ENCODE data around the gene RASGEF1C. TPM values are rescaled to one million over a fixed set of nuclear protein-coding genes. Genes with fewer than 3 reads are reported as not detected.

Gene RASGEF1C
- total RNA-seq, 2 experiments from 2014 or later = not detected

GRCh38 chr5:180135967-180136629 lies 72.9 kb downstream of the RASGEF1C start:
- no peaks in the 10 kb centered on the region for H3K4me1 ChIP-seq (ENCODE audit: insufficient read depth, low read length, poor library complexity, severe bottlenecking)
- H3K4me3 ChIP-seq (ENCODE audit: low read depth, low read length, poor library complexity, severe bottlenecking) = no peak overlapping the region
- H3K4me2 ChIP-seq (ENCODE audit: low read length) = no peak overlapping the region
- TF ChIP-seq CTCF (conservative IDR thresholded peaks at IDR 0.05; ENCODE audit: low read length) (no peak), EZH2phosphoT487 (IDR thresholded peaks at IDR 0.05; ENCODE audit: borderline replicate concordance, low read depth, low read length) (no peak)
- POLR2A ChIA-PET = no interaction called here
- no peaks in the 10 kb centered on the region for H4K20me1 ChIP-seq (ENCODE audit: insufficient read depth, low read length)
- no TSS peak for BruUV-seq (replicated peaks)
- H3K9me3 ChIP-seq (ENCODE audit: low read length) = no peaks in the 10 kb centered on the region
- no peak overlapping the region for H2AFZ ChIP-seq (ENCODE audit: low read length)
- H3K79me2 ChIP-seq (ENCODE audit: insufficient read depth, low read depth, low read length) = no peaks in the 10 kb centered on the region
- H3K9me2 ChIP-seq (ENCODE audit: insufficient read depth, low read length) = no peaks in the 10 kb centered on the region
- intact Hi-C loops (cut with micrococcal nuclease; ENCODE audit: unreplicated experiment) = no loop called here
- no peaks in the 10 kb centered on the region for H3K36me3 ChIP-seq (ENCODE audit: insufficient read depth, low read length)
- CTCF ChIA-PET (ENCODE audit: unreplicated experiment) = no interaction called here
- H3K27ac ChIP-seq (ENCODE audit: low read depth, low read length, poor library complexity, severe bottlenecking) = no peak overlapping the region
- DNase-seq (ENCODE audit: low spot score) = no peak

GRCh38 chr5:180135128-180135955 lies 73.7 kb downstream of the RASGEF1C start:
- Histone ChIP-seq H3K4me1 (ENCODE audit: insufficient read depth, low read length, poor library complexity, severe bottlenecking) (no peaks in the 10 kb centered on the region), H4K20me1 (ENCODE audit: insufficient read depth, low read length) (no peaks in the 10 kb centered on the region), H3K4me2 (ENCODE audit: low read length) (no peak overlapping the region), H3K36me3 (ENCODE audit: insufficient read depth, low read length) (no peaks in the 10 kb centered on the region), H3K9me3 (ENCODE audit: low read length) (no peaks in the 10 kb centered on the region), H2AFZ (ENCODE audit: low read length) (no peak overlapping the region), H3K9me2 (ENCODE audit: insufficient read depth, low read length) (no peaks in the 10 kb centered on the region), H3K79me2 (ENCODE audit: insufficient read depth, low read depth, low read length) (no peaks in the 10 kb centered on the region), H3K27ac (ENCODE audit: low read depth, low read length, poor library complexity, severe bottlenecking) (no peak overlapping the region), H3K4me3 (ENCODE audit: low read depth, low read length, poor library complexity, severe bottlenecking) (no peak overlapping the region)
- intact Hi-C loops (cut with micrococcal nuclease; ENCODE audit: unreplicated experiment) = no loop called here
- TF ChIP-seq CTCF (conservative IDR thresholded peaks at IDR 0.05; ENCODE audit: low read length) = no peak
- no peak for TF ChIP-seq EZH2phosphoT487 (IDR thresholded peaks at IDR 0.05; ENCODE audit: borderline replicate concordance, low read depth, low read length)
- DNase-seq (ENCODE audit: low spot score) = no peak
- BruUV-seq (replicated peaks) = no TSS peak
- POLR2A ChIA-PET = no interaction called here
- CTCF ChIA-PET (ENCODE audit: unreplicated experiment) = no interaction called here

DNA sequence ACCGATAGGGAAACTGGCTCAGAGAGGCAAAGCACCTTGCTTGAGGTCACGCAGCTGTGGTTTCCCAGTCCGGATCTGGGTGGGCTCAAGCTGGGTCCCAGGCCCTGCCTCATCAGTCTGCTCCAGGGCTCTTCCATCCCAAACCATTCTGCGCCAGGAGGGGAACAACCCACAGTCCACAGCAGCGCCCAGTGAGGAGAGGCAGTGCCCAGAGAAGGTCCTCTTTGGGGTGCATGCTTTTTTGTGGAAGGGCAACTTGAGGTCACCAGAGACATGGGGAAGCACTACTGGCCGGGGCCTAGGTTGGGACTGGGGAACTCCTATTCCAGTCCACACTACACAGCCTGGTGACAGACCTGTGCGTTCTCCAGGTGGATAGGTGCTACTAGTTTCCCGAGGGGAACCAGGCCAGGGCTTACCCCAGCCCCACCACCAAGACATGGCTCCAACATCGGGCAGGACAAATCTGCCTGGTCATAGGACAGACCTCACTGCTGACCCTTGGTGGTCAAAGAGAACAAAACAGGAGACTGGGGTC lies 75.0 kb downstream of the RASGEF1C start:
- no peak for TF ChIP-seq CTCF (conservative IDR thresholded peaks at IDR 0.05; ENCODE audit: low read length)
- TF ChIP-seq EZH2phosphoT487 (IDR thresholded peaks at IDR 0.05; ENCODE audit: borderline replicate concordance, low read depth, low read length) = no peak
- no peaks in the 10 kb centered on the region for H3K9me3 ChIP-seq (ENCODE audit: low read length)
- H3K36me3 ChIP-seq (ENCODE audit: insufficient read depth, low read length) = no peaks in the 10 kb centered on the region
- DNase-seq (ENCODE audit: low spot score) = no peak
- BruUV-seq (replicated peaks) = no TSS peak
- intact Hi-C loops (cut with micrococcal nuclease; ENCODE audit: unreplicated experiment) = no loop called here
- H3K27ac ChIP-seq (ENCODE audit: low read depth, low read length, poor library complexity, severe bottlenecking) = no peak overlapping the region
- CTCF ChIA-PET (ENCODE audit: unreplicated experiment) = no interaction called here
- H3K79me2 ChIP-seq (ENCODE audit: insufficient read depth, low read depth, low read length) = no peaks in the 10 kb centered on the region
- H2AFZ ChIP-seq (ENCODE audit: low read length) = no peak overlapping the region
- H3K4me3 ChIP-seq (ENCODE audit: low read depth, low read length, poor library complexity, severe bottlenecking) = no peak overlapping the region
- H3K9me2 ChIP-seq (ENCODE audit: insufficient read depth, low read length) = no peaks in the 10 kb centered on the region
- POLR2A ChIA-PET = no interaction called here
- H3K4me2 ChIP-seq (ENCODE audit: low read length) = no peak overlapping the region
- no peaks in the 10 kb centered on the region for H3K4me1 ChIP-seq (ENCODE audit: insufficient read depth, low read length, poor library complexity, severe bottlenecking)
- H4K20me1 ChIP-seq (ENCODE audit: insufficient read depth, low read length) = no peaks in the 10 kb centered on the region
